CD4-positive, alpha-beta T cell treated with Interleukin-4 for 4 hours (primary cell): ENCODE results near the gene TNFAIP2.

Source experiments
- DNase-seq: peaks from one replicate; pipeline ENCODE4 v3.0.0-alpha.2; 2020

Gene TNFAIP2, protein sequence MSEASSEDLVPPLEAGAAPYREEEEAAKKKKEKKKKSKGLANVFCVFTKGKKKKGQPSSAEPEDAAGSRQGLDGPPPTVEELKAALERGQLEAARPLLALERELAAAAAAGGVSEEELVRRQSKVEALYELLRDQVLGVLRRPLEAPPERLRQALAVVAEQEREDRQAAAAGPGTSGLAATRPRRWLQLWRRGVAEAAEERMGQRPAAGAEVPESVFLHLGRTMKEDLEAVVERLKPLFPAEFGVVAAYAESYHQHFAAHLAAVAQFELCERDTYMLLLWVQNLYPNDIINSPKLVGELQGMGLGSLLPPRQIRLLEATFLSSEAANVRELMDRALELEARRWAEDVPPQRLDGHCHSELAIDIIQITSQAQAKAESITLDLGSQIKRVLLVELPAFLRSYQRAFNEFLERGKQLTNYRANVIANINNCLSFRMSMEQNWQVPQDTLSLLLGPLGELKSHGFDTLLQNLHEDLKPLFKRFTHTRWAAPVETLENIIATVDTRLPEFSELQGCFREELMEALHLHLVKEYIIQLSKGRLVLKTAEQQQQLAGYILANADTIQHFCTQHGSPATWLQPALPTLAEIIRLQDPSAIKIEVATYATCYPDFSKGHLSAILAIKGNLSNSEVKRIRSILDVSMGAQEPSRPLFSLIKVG

DNA sequence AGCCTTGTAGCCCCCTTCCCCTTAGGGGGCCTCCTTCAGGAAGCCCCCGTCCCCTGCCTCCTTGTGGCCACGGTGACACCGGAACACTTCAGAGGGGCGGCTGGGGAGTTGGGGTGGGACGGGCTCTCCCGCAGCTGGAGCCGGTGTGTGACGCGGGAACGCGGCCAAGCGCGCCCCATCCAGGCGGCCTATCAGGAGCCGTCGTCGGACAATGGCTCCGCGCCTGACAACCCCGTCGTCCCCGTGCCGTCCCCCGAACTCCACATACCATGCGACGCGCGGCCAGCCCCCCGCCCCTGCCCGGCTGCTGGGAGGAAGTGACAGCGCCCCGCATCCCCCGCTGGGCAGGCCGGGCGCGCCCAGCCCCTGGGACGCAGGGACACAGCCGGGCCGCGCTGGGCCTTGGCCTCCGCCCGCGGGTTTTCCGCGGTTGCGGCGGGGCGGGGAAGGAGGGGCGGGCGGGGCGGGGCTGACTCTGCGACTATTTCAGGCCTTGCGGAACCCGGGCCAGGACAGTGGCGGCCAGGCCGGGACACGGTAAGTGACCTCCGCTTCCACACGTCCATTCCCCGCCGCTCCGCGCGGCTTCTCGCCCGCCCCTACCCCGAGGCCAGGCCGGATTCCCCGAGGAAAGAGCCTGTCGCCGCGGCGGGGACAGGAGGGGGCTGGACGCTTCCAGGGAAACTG, at the start of gene TNFAIP2:
TNFAIP2 (plus strand) TSS at position 515 of the 687 bp plus-strand sequence. CDS start 2,997 bp downstream, outside the sequence.
- no peak for DNase-seq

DNA sequence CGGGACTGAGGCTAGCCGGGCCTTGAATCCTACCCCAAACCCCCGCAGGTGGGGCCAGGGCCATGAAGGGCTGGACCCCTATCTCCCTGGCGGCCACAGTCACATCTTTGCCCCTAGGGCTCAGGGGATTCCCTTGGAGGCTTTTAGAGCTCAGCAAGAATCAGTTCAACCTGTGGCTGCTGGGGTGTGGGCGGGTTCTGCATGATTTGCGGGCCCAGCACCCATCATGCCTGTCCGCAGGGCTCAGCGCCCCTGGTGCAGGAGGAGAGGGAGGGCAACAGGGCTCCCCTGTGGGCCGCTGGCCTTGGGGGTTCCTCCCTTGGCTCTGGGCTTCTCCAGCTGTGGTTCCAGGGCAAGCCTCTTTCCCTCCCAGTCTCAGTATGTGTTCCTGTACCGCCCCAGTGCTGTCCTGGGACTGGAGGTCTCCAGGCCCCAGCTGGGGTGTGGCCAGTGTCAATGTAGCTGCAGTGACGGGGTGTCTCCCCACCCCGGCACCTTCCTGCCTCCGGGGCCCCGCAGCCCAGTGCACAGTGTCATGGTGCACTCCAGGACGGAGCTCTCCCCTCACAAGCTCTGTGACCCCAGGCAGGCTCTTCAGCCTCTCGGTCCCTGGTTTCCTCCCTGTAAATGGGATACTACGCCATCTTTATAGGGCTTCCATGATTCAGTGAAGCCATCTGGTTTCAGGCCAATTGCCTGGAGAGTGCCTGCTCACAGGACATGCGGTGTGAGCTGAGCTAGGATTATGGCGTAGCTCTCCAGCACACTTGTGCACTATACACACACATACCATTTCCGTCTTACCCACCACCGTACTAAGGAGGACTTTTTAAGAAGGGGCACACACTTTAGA, 49.2 kb upstream of the TNFAIP2 start:
- DNase-seq, result no peak

DNA sequence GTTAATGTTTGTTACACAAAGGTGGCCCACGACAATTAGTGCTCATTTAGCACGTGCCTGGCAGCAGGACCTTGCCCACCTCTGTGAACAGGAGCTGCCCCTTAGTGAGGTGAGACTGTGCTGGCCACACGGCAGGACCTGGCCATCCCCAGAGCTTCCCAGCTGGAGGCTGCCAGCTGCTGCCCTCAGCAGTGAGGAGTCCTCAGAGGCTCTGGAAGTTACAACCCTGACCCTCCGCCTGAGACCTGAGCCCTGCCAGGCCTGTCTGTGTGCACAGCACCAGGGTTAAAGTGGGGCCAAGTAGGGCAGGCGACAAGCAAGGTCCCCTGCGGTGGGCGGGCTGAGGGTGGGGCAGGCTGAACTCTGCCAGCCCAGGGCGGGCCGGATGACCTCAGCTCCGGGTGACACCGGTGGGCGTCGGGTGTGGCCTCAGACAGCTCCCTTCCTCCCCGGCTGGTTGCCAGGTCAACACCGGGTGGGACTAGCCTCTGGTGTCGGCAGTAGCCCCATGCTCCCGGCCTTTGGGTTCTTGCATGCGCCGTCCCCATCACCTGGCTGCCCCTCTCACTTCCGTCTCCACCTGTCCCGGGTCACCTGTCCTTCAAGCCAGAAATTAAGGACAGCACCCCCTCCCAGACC, 48.4 kb upstream of the TNFAIP2 start:
- DNase-seq, result peak; percentile 2

DNA sequence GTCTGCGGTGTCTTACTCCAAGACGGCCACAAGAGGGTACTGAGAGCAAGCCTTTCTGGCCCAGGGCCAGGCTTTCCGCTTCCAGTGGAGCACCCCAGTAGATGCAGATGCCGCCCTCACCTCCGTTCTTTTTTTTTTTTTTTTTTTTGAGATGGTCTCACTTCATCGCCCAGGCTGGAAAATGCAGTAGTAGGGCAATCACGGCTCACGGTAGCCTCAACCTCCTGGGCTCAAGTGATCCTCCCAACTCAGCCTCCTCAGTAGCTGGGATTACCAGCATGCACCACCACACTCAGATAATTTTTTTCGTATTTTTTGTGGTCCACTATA, 44.9 kb upstream of the TNFAIP2 start:
- DNase-seq, result peak; percentile 76

DNA sequence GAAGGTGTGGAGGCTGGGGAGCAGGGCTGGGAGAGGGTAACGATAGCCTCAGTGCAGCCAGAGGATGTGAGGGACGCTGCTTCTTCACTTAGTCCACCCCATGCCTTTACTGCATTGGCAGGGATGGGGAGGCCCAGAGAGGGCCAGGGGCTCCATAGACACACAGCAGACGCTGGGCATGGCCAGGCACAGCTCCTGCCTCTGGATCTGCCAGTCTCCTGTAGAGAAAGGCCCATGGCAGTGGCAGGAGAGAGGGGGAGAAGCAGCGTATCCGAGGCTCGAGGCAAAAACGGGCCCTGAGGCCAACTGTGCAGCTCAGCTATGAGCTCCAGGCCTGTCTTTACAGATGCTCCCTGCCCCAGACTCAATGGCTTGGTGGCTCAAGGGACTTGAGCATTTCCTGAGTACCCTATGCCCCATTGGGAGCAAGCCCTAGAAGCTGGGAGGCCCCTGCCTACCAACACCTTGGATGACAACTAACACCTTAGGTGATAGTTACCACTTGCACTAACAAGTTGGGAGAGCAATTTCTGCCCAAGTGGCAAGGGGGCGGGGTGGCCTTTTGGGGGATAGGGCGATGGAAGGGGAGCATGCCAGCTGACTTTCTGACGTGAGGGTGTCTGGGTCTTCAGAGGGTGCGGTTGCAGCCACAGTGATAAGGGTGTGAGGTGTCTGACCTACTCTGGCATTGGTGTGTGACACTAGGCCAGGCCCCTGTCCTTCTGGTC, 44.2 kb upstream of the TNFAIP2 start:
- no peak for DNase-seq

DNA sequence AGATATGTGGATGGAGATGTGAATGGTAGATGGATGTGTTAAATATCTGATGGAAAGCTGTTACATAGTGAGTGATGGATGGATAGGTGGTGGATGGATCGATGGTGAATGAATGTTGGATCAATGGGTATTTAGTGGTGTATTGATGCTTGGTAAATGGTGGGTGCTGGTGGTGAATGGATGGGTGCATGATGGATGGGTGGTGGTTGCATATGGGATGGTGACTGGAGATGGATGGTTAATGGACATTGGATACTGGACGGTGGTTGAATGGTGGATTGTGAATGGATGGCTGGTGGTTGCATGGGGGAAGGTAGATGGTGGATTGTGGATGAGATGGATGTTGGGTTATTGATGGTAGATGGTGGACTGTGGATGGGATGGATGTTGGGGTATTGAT, 41.3 kb upstream of the TNFAIP2 start:
- DNase-seq, result no peak

DNA sequence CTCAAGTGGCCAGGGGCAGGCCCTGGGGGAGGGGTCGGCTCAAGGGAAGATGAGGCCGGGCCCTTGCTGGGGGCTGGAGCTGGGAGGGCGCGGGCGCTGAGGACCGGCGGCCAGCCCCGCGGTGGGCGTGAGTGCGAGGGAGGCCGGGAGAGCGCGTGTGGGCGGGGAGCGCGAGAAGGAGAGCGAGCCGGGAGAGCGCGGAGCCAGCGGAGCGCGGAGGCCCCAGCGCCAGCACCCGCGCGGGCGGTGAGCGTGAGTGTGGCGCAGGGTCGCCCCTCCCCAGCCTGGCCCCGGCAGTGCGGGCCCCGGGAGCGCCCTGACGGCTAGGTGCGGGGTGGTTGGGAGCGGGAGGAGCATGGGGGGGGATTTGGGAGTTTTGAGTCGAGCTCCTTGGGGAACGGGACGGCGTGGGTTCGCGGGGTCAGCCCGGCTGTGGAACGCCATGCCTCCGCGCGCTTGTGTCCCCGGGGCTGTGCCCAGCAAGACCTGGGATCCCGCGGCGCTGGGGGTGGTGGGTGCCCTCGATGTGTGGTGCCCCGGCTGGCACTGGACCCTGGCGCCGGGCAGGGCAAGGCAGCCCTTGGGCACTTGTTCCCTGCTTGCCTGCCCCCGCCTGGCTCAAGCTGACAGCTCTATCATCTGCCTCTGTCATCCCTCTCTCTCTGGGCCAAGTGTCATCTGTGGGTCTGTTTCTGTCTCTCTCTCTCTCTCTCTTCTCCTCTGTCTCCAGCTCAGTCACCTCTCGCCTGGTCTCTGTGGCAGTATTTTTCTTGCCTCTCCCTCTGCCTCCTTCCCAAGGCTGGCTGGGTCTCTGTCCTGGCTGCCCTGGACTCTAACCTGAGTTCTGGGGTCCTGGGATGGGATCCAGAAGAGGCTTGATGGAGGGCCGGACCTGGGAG, 39.0 kb upstream of the TNFAIP2 start, which contains the start of gene LBHD2:
LBHD2 (plus strand) TSS at position 190 of the 899 bp plus-strand sequence. CDS start 1,803 bp downstream, outside the sequence.
- no peak for DNase-seq

DNA sequence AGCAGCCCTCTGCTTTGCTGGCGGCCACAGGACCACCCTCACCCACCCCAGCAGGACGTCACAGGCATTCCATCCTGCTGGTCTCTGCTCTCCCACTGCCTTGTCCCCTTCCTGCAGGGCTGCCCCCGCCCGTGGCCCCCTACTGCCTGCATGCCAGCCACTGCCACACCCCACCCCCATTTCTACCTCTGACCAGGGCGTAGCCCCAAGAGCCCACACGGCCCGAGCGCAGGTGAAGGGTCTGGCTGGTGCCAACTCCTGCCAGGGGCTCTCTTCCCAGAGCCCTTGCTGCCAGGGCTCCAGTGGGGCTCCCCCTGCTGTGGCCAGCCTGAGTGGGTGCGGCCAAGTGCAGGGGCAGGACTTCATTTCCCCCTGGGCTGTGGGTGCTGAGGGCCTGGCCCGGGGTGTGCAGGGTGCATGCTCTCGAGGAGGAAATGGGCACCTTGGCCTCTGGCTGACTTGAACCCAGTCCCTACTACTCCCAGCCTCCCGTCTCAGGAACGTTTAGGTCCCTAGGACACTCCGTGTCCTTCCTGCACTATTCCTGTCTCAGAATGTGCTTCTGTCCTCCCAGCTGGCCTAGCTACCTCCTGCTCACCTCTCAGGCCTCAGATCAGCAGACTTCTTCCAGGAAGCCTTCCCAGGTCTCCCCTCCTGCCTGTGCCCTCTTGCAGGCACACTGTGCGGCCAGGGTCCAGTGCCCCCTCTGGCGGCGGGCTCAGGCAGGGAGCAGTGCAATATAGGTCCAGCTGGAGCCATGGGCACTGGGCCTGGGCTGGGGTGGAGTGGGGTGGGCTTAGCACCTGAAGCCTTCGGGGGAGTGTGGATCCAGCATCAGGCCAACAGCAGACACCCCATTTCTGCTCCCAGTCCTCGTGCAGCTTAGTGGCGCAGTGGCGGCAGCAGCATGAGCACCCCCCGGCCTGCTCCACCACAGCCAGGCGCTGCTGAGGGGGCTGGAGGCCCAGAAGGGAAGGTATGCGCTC, 37.9 kb upstream of the TNFAIP2 start:
- DNase-seq, result no peak

DNA sequence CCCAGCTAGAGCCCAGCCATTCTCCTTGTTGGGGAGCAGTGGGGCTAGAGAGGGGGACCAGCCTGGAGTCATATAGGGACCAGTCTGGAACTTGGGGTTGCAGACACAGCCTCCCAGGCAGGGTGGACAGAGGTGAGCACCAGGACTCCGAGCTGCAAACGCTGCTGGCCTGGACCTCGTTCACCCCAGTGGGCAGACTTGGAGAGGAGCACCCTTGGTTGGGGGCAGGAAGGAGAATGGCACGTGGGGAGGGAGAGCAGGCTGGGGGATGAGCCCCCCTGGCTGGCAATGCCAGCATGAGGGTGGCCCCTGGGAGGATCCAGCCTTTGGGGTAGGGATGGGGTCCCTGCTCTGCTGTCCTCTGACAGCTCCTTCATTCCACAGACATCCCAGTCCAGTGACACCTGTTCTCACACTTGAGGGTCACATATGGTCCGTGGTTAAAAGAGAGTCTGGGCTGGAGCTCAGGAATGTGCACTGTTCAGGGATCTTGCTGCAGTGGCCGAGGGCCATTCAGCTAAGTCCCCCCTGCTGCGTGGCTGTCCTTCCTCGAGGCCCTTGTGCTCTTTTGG, 36.4 kb upstream of the TNFAIP2 start:
- DNase-seq, result no peak

DNA sequence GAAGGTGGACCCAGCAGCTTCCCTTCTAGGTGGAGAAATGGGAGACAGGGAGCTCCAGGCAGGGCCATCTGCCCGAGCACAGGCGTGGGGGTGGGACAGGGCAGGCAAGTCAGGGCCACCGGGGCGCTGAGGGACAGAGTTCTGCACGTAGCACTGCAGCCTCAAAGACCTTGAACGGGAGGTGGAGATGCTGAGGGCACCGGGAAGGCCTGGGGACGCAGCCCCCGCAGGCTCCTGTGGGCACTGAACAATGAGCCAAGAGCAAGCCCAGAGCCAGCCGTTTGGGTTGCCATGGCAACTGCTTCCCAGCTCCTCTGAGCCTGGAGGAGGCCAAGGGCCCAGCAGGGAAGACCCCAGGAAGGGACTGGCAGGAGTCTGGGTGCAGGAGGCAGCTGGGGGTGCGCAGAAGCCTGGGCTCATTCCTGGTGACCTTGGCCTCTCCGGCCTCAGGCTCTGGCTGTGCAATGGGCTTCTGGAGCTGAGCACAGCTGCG, 35.9 kb upstream of the TNFAIP2 start:
- no peak for DNase-seq

DNA sequence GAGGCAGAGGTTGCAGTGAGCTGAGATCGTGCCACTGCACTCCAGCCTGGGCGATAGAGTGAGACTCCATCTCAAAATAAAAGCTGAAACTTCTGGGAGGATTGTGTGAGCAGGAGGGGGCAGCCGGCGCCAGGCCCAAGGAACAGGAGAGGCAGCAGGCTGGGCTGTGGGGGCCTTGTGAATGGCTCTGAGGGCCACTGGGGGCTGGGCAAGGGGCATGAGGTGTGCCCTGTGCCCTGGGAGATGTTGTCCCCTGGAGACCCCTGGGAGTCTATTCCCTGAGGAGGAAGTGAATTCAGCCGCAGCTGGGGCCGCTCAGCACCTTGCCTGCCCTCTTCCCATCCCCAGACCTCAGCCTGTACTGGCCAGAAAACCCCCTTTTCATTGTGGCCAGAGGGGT, 34.3 kb upstream of the TNFAIP2 start:
- DNase-seq, result no peak

DNA sequence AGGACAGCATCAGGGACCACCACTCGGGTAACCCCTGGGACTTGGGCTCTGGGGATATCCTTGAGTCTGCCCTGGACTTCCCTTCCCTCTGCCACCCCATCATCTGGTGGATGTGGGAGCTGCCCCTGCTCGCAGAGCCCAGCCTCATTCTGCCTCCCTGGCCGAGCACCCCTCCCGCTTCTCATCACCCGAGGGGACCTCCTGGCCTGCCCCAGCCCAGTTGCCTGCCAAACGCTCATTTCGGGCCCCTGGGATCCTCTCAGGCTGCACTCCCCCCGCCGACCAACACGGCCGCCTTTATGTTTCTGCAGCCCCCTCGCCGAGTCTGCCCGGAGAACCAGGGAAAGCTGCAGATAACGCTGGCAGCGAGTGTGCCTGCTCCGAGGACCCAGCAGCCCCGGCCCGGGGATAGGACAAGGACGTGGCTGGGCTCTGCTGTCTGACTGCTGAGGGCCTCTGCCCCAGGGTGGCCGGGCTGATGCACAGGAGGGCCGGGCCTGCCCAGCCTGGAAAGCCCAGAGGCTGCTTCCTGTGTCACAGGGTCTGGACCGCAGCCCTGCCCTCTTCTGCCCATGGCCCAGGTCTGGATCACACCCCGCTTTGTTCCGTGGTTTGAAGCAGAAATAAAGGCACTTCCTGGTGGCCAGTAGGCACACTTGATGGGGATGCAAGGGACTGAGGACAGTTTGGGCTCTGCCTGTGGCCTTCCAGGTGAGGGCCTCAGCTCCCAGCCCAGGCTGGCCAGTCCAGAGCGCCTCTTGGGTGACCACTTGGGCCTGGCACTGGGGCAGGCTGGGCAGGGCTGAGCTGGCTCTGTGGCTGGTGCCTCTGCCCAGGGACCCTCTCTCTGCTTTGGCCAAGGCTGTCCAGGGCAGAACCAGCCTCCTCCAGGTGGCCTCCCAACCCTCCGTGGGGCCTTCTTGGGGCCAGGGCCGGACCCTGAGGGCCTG, 33.6 kb upstream of the TNFAIP2 start:
- DNase-seq, result no peak

DNA sequence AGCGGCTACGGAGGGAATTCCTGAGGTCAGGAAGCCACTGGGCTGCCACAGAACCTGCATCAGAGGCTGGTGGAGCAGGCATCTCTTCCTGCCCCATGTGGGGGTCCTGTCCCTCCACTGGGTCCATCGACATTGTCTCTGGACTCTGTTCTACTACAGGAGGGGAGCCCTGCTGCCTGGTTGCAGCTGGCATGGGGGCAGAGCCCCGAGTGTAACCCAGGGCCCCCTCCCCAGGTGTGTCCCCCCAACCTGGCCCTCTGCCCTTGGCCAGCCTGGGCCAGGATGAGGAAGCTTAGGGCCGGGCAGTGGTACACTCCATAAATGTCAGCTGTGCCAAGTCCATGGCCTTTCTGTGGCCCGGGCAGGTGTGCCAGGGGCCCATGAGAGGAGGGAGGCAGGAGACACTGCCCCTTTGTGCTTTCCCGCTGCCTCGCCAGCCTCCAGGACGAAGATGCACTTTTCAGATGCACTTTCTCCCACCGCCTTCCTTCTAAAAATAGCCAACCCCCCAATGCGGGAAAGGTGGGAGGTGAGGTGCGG, 32.7 kb upstream of the TNFAIP2 start:
- no peak for DNase-seq

DNA sequence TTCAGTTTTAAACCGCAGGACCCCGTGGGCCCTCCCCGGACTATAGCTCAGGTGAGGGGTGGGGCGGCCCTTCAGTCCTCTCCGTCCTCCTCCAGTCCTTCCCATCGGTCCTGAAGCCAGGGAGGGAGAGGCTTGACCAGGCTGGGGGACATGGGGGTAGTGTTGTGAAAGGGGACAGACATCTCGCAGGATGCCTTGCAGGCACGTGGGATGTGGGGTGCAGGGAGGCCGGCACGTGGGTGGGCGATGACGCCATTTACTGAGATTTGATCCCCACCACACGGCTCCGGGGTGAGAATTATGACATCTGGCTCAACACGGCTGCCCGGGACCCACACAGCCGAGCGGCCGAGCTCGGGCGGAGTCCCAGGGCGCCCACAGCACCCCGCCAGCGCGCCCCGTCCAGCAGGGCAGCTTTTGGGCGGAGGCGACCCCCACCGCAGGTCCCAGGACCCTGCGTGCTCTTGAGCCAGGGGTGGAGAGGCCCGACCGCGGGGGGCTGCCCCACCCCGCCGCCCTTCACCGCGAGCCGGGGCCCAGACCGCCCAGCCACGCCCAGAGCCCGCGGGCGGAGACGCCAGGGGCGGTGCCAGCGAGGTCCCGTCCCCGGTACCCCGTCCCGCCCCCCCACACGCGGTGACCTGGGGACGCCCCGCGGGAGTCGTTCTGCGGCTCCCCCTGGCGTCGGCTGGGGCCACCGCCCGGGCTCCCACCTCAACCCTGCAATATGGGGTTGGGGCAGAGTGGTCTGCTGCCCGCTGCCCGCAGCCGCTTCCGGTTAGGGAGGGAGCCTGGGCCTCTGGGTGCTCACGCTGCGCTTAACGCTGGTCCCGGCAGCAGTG, 32.0 kb upstream of the TNFAIP2 start:
- DNase-seq, result peak; percentile 62

DNA sequence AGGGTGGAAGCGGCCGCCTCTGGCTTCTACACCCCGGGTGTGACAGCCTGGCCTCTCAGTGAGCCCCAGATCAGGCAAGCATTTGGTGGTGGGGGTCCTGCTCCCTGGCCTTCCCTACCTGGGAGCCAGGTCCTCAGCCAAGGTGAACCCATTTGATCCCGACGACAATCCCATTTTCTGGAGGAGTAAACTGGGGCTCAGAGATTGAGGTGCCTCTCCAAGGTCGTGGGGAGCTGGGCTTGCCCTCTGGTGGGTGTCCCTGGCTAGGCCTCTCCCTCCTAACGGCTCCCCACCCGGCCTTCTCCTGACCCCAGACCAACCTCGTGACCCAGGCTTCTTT, 31.4 kb upstream of the TNFAIP2 start:
- DNase-seq, result no peak

DNA sequence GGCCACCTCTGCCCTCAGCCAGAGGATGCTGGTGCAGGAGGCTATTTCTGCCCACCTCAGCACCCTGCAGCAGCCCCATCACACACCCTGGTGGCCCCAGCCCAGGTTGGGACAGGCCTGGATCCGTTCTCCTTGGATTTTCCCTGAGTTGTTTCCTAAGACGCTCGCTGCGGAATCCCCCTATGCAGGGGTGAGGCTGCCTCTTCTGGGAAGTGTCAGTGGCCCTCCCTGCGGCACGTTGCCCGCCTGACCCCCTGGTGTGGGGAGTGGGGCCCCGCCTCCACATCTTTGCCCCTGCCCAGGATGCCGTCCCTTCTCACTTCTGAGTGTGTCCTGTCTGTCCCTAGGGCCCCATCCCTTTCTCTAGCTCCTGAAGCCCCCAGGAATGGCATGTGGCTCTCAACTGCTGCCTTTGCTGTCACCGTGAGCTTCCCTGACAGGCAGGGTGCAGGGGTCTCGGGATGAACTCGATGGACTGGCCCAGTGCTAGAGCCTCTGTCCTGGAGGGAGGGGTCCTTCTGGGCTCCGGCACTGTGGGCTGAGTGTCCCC, 29.3 kb upstream of the TNFAIP2 start:
- DNase-seq, result no peak
